COR-L47 (cell line): ENCODE measurements around the gene DAW1.
"Not testable (repeated sequence)": the region's sequence is repeated elsewhere in the genome, so short reads cannot be mapped to it uniquely, and the experiment has no call there.

Source experiments
- DNase-seq: peaks from one replicate; lab custom pipeline; 2025; lab: John Stamatoyannopoulos, UW

DAW1 gene

GRCh38 chr2:227914362-227914761, 42.9 kb downstream of the DAW1 start:
- DNase-seq = no peak

GRCh38 chr2:227921648-227922047, 50.2 kb downstream of the DAW1 start:
- DNase-seq = no peak

GRCh38 chr2:227932001-227932400, 60.6 kb downstream of the DAW1 start:
- DNase-seq = no peak

GRCh38 chr2:227932403-227932802, 61.0 kb downstream of the DAW1 start:
- no peak for DNase-seq

- DNase-seq = no peak
Observed at GRCh38 chr2:227933884-227934283, 62.5 kb downstream of the DAW1 start.

- DNase-seq = not testable (repeated sequence)
Observed at GRCh38 chr2:227936249-227936648, 64.8 kb downstream of the DAW1 start.

GRCh38 chr2:227939271-227940027, 68.0 kb downstream of the DAW1 start:
- DNase-seq = peak; percentile 9

GRCh38 chr2:227942021-227942420, 70.6 kb downstream of the DAW1 start:
- DNase-seq = no peak

GRCh38 chr2:227942965-227943364, 71.5 kb downstream of the DAW1 start:
- DNase-seq = no peak

- DNase-seq = no peak
Observed at GRCh38 chr2:227960317-227960716, 88.9 kb downstream of the DAW1 start.

GRCh38 chr2:227971619-227972230, 100.3 kb downstream of the DAW1 start:
- DNase-seq = no peak

- DNase-seq = no peak
Observed at GRCh38 chr2:227973241-227973640, 101.8 kb downstream of the DAW1 start.
